Parathyroid adenoma (tissue), 2 donors: ENCODE results near the gene CTSC.
A peak's percentile ranks its signal among the peaks of the same experiment; 100 is the strongest.

Experiments
- H2AFZ ChIP-seq: fragments of 300-600 bp; sonication (generic); one replicate; pipeline ENCODE4 v1.7.0; 2017; ENCODE audit warnings: antibody characterized with exemption, mild to moderate bottlenecking
- H3K27ac ChIP-seq: fragments of 300-600 bp; sonication (generic); one replicate; pipeline ENCODE4 v1.7.0; 2017
- H3K27me3 ChIP-seq: fragments of 300-600 bp; sonication (generic); one replicate; pipeline ENCODE4 v1.7.0; 2017; ENCODE audit warnings: low read length; ENCODE audit not compliant: control insufficient read depth, insufficient read depth
- H3K36me3 ChIP-seq: fragments of 300-600 bp; sonication (generic); one replicate; pipeline ENCODE4 v1.7.0; 2017; ENCODE audit warnings: low read length; ENCODE audit not compliant: control insufficient read depth, insufficient read depth
- H3K4me1 ChIP-seq: fragments of 300-600 bp; sonication (generic); one replicate; pipeline ENCODE4 v1.7.0; 2017; ENCODE audit warnings: control low read depth
- H3K4me2 ChIP-seq: fragments of 300-600 bp; sonication (generic); one replicate; pipeline ENCODE4 v1.7.0; 2017; ENCODE audit warnings: low read length
- H3K4me3 ChIP-seq: fragments of 300-600 bp; sonication (generic); one replicate; pipeline ENCODE4 v1.7.0; 2017; ENCODE audit warnings: low read depth, low read length
- H3K79me2 ChIP-seq: fragments of 300-600 bp; sonication (generic); one replicate; pipeline ENCODE4 v1.7.0; 2017; ENCODE audit warnings: control low read depth
- H3K9ac ChIP-seq: fragments of 300-600 bp; sonication (generic); one replicate; pipeline ENCODE4 v1.7.0; 2017; ENCODE audit warnings: mild to moderate bottlenecking
- H3K9me3 ChIP-seq: fragments of 300-600 bp; sonication (generic); one replicate; pipeline ENCODE4 v1.7.0; 2017; ENCODE audit warnings: low read length; ENCODE audit not compliant: control insufficient read depth
- CTCF ChIP-seq: fragments of 300-600 bp; sonication (generic); IDR thresholded peaks from one replicate; pipeline ENCODE4 v1.7.0; 2017; ENCODE audit warnings: antibody characterized with exemption, mild to moderate bottlenecking
- donor health status: primary hyperparathyroidism.

CTSC gene

GRCh38 chr11:88337987-88338668 lies 592 bp upstream of the CTSC start:
- Histone ChIP-seq H3K4me2 (peak overlapping the region; percentile 85), H3K9me3 (no peaks in the 10 kb centered on the region), H2AFZ (peak overlapping the region; percentile 91), H3K27me3 (no peaks in the 10 kb centered on the region), H3K79me2 (no peaks in the 10 kb centered on the region), H3K27ac (no peak overlapping the region), H3K9ac (no peak overlapping the region), H3K4me3 (peak overlapping the region; percentile 71), H3K36me3 (no peaks in the 10 kb centered on the region), H3K4me1 (no peaks in the 10 kb centered on the region)
- TF ChIP-seq CTCF: no peak

- Histone ChIP-seq H3K27me3 (no peaks in the 10 kb centered on the region), H3K9me3 (no peaks in the 10 kb centered on the region), H3K9ac (no peak overlapping the region), H2AFZ (no peak overlapping the region), H3K4me1 (no peaks in the 10 kb centered on the region), H3K4me2 (no peak overlapping the region), H3K79me2 (no peaks in the 10 kb centered on the region), H3K27ac (no peak overlapping the region), H3K36me3 (no peaks in the 10 kb centered on the region), H3K4me3 (no peak overlapping the region)
- TF ChIP-seq CTCF: no peak
Observed at GRCh38 chr11:88335284-88335683, 2.3 kb downstream of the CTSC start.

GRCh38 chr11:88333862-88334261 lies 3.7 kb downstream of the CTSC start:
- no peak for TF ChIP-seq CTCF
- Histone ChIP-seq H3K4me2 (no peak overlapping the region), H3K79me2 (no peaks in the 10 kb centered on the region), H2AFZ (no peak overlapping the region), H3K4me1 (no peaks in the 10 kb centered on the region), H3K27me3 (no peaks in the 10 kb centered on the region), H3K4me3 (no peak overlapping the region), H3K9ac (no peak overlapping the region), H3K9me3 (no peaks in the 10 kb centered on the region), H3K36me3 (no peaks in the 10 kb centered on the region), H3K27ac (no peak overlapping the region)

- Histone ChIP-seq H3K27ac (no peak overlapping the region), H3K9ac (no peak overlapping the region), H3K4me2 (no peak overlapping the region), H3K36me3 (no peaks in the 10 kb centered on the region), H3K79me2 (no peaks in the 10 kb centered on the region), H3K9me3 (no peaks in the 10 kb centered on the region), H3K4me3 (no peak overlapping the region), H2AFZ (no peak overlapping the region), H3K27me3 (no peaks in the 10 kb centered on the region), H3K4me1 (no peaks in the 10 kb centered on the region)
- TF ChIP-seq CTCF: no peak
Observed at GRCh38 chr11:88332851-88333250, 4.7 kb downstream of the CTSC start.

- no peaks in the 10 kb centered on the region for H3K9me3 ChIP-seq
- H3K79me2 ChIP-seq: no peaks in the 10 kb centered on the region
- no peaks in the 10 kb centered on the region for H3K27me3 ChIP-seq
- no peak overlapping the region for H3K9ac ChIP-seq
- no peaks in the 10 kb centered on the region for H3K36me3 ChIP-seq
- H3K4me3 ChIP-seq: no peak overlapping the region
- H3K27ac ChIP-seq: no peak overlapping the region
- TF ChIP-seq CTCF: no peak
- no peak overlapping the region for H3K4me2 ChIP-seq
- H2AFZ ChIP-seq: no peak overlapping the region
- no peaks in the 10 kb centered on the region for H3K4me1 ChIP-seq
Observed at GRCh38 chr11:88330826-88331428, 6.6 kb downstream of the CTSC start.
